Measurements from ENCODE around the gene ARHGAP32. TPM values are rescaled to one million over a fixed set of nuclear protein-coding genes. Genes with fewer than 3 reads are reported as not detected.

ARHGAP32 gene
- total and polyA plus RNA-seq, 9 donors, result 5.9 to 34.8 (median 28.4) TPM

GRCh38 chr11:129211397-129211796 is 19.3 kb upstream of the ARHGAP32 start:
- Histone ChIP-seq H3K9me3 (no peaks in the 10 kb centered on the region), H3K4me1 (ENCODE audit: insufficient read depth) (no peaks in the 10 kb centered on the region), H3K27me3 (no peaks in the 10 kb centered on the region), H3K36me3 (no peaks in the 10 kb centered on the region), H3K27ac (no peak overlapping the region), H3K4me3 (no peak overlapping the region)
- no peak for TF ChIP-seq CTCF (IDR thresholded peaks at IDR 0.05)
- no peak for TF ChIP-seq POLR2A (IDR thresholded peaks at IDR 0.05)
- TF ChIP-seq EP300 (IDR thresholded peaks at IDR 0.05), result no peak
- intact Hi-C loops (cut with DNase I), result no loop called here
- no peak for DNase-seq
- WGBS, 3 donors, result 91 to 92% (median 91%) methylated on average over 2 of the region's 2 CpGs

GRCh38 chr11:129210831-129211181 is 18.7 kb upstream of the ARHGAP32 start:
- Histone ChIP-seq H3K36me3 (no peaks in the 10 kb centered on the region), H3K27ac (no peak overlapping the region), H3K27me3 (no peaks in the 10 kb centered on the region), H3K4me3 (no peak overlapping the region), H3K9me3 (no peaks in the 10 kb centered on the region), H3K4me1 (ENCODE audit: insufficient read depth) (no peaks in the 10 kb centered on the region)
- WGBS, 3 donors, result 47 to 61% (median 53%) methylated on average over 5 of the region's 5 CpGs
- DNase-seq, result no peak
- intact Hi-C loops (cut with DNase I), result no loop called here
- TF ChIP-seq POLR2A (IDR thresholded peaks at IDR 0.05) (no peak), CTCF (IDR thresholded peaks at IDR 0.05) (no peak), EP300 (IDR thresholded peaks at IDR 0.05) (no peak)

GRCh38 chr11:129209891-129210830 is 18.0 kb upstream of the ARHGAP32 start:
- Histone ChIP-seq H3K27me3 (no peaks in the 10 kb centered on the region), H3K4me3 (no peak overlapping the region), H3K36me3 (no peaks in the 10 kb centered on the region), H3K9me3 (no peaks in the 10 kb centered on the region), H3K27ac (no peak overlapping the region), H3K4me1 (ENCODE audit: insufficient read depth) (no peaks in the 10 kb centered on the region)
- intact Hi-C loops (cut with DNase I), result no loop called here
- no peak for TF ChIP-seq POLR2A (IDR thresholded peaks at IDR 0.05)
- no peak for TF ChIP-seq EP300 (IDR thresholded peaks at IDR 0.05)
- TF ChIP-seq CTCF (IDR thresholded peaks at IDR 0.05), result no peak
- 14 to 26% (median 17%) methylated on average over 7 of the region's 7 CpGs for WGBS, 3 donors
- no peak for DNase-seq

GRCh38 chr11:129208863-129209262 is 16.7 kb upstream of the ARHGAP32 start:
- TF ChIP-seq POLR2A (IDR thresholded peaks at IDR 0.05), result no peak
- no peak for TF ChIP-seq CTCF (IDR thresholded peaks at IDR 0.05)
- TF ChIP-seq EP300 (IDR thresholded peaks at IDR 0.05), result no peak
- Histone ChIP-seq H3K9me3 (no peaks in the 10 kb centered on the region), H3K4me1 (ENCODE audit: insufficient read depth) (no peaks in the 10 kb centered on the region), H3K4me3 (no peak overlapping the region), H3K36me3 (no peaks in the 10 kb centered on the region), H3K27me3 (no peaks in the 10 kb centered on the region), H3K27ac (no peak overlapping the region)
- intact Hi-C loops (cut with DNase I), result no loop called here
- 5 to 16% (median 7%) methylated on average over 1 of the region's 1 CpG for WGBS, 3 donors
- DNase-seq, result no peak
